Left forelimb (tissue), 1 donor: ENCODE data around the gene PDPR.
"Not testable (repeated sequence)": the region's sequence is repeated elsewhere in the genome, so short reads cannot be mapped to it uniquely, and the experiment has no call there.

Source experiments
- DNase-seq: peaks from one replicate; pipeline ENCODE4 v3.0.0-alpha.2; 2018; ENCODE audit warnings: low spot score

The PDPR gene

GRCh38 chr16:70128844-70129243 lies 14.7 kb downstream of the PDPR start:
- DNase-seq = not testable (repeated sequence)

GRCh38 chr16:70135796-70136195 lies 21.7 kb downstream of the PDPR start:
- DNase-seq = not testable (repeated sequence)

DNA sequence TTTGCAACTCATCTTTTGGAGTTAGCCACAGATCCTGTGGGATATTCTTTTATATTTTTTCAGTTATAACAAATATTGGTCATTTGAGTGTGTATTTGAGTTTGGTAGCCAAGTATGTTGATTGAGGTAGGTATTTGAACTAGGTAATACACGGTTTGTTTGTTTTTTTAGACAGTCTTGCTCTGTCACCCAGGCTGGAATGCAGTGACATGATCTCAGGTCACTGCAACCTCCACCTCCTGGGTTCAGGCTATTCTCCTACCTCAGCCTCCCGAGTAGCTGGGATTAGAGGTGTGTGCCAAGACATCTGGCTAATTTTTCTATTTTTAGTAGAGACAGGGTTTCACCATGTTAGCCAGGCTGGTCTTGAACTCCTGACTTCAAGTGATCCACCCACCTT lies 22.5 kb downstream of the PDPR start:
- DNase-seq = not testable (repeated sequence)

- not testable (repeated sequence) for DNase-seq
Observed at GRCh38 chr16:70142739-70143138, 28.6 kb downstream of the PDPR start.

GRCh38 chr16:70143231-70143895 lies 29.2 kb downstream of the PDPR start:
- DNase-seq = not testable (repeated sequence)

DNA sequence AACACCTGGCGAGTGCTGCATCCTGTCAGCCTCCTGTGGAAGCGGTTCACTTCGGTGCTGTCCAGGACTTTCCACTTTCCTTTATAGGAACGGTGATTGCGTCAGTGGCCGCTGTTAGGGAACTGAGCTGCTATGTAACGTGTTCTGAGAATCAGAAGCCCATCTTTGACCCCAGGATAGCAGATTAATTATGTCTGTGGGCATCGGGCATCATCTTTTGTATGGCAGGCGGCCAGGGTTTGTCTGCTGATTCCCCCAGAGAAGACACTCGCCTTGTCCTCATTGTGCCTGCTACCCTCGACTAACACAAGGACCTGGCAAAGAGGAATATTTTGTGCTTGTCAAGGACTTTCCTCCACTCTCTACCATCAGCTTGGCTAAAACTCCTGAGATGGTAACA lies 33.7 kb downstream of the PDPR start:
- DNase-seq = not testable (repeated sequence)

GRCh38 chr16:70148453-70148852 lies 34.3 kb downstream of the PDPR start:
- not testable (repeated sequence) for DNase-seq

DNA sequence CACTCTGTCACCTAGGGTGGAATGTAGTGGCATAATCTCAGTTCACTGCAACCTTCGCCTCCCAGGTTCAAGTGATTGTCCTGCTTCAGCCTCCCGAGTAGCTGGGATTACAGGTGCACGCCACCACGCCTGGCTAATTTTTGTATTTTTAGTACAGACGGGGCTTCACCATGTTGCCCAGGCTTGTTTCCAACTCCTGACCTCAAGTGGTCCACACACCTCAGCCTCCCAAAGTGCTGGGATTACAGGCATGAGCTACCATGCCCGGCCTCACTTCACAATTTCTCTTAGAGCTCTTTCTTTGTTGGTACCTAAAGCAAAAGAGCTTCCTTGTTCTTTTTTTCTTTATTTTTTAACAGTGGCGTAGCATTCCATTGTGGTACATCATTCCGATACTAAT lies 35.2 kb downstream of the PDPR start:
- DNase-seq = not testable (repeated sequence)

- no peak for DNase-seq
Observed at GRCh38 chr16:70151391-70151790, 37.3 kb downstream of the PDPR start.

DNA sequence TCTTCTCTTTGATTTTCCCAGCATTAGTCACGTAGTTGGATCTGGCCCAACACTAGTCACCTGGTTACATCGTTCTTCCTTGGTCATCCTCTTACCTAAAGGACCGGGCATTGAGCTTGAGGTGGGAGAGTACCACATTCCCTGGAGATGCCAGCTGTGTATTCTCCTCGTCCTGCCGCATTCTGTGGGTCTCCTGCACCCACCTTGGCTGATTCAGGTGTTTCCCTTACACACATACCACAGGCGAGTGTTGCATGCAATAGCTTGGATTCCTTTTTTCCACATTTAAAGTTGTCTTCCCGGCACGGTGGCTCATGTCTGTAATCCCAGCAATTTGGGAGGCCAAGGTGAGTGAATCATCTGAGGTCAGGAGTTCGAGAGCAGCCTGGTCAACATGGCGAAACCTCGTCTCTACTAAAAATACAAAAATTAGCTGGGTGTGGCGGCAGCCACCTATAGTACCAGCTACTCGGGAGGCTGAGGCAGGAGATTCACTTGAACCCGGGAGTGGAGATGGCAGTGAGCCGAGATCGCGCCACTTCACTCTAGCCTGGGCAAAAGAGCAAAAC lies 37.9 kb downstream of the PDPR start:
- DNase-seq = no peak

GRCh38 chr16:70152578-70153302 lies 38.6 kb downstream of the PDPR start:
- DNase-seq = no peak

- not testable (repeated sequence) for DNase-seq
Observed at GRCh38 chr16:70154736-70155135, 40.6 kb downstream of the PDPR start.

- DNase-seq = no peak
Observed at GRCh38 chr16:70156207-70156978, 42.3 kb downstream of the PDPR start.

DNA sequence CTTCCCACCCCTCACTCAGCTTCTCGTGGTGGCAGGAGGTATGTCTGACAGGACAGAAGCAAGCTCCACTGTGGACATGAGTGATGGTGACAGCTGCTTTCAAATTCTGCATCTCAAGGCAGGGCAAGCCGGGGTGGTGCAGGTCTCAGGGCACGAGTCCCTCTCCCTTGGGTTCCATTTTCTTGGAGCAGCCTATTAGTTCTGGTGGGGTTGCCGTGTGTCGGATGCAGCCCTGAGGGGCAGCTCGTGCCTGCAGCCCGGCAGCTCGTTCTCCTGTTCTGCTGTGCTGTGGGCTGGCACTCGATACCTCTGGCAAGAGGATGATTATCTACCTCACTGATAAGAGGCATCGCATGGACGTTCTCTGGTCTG lies 43.0 kb downstream of the PDPR start:
- DNase-seq = no peak

- DNase-seq = no peak
Observed at GRCh38 chr16:70157477-70158260, 43.5 kb downstream of the PDPR start.

DNA sequence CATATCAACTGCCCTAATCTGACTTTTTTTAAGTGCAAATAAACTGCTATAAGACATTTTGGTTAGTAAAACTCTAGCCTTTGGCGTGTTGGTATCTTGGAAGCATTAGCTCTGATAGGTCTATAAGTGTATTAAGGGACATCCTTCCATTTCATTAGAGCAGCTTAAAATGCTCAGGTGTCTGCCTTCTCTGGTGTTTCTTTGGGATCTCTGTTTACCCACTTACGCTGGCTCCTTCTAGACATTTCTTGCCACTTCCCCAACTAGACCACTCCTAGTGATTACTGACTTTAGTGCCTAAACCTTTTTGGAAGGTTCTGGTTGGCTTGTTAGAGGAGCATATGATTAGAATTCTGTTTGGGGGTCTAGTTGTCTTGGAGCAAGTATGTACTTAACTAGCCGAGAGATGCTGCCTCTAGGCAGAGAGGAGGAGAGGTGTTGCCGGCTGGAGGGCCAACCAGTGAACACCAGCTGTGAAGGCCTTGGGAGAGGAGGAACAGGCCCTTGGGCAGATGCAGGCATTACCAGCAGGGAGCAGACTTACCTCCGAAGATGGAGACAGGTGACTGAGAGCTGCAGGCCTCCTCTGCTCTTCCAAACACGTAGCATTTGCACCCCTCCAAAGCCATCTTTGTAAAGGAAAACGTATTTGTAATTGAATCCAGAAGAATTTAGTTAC lies 44.3 kb downstream of the PDPR start:
- DNase-seq = no peak

DNA sequence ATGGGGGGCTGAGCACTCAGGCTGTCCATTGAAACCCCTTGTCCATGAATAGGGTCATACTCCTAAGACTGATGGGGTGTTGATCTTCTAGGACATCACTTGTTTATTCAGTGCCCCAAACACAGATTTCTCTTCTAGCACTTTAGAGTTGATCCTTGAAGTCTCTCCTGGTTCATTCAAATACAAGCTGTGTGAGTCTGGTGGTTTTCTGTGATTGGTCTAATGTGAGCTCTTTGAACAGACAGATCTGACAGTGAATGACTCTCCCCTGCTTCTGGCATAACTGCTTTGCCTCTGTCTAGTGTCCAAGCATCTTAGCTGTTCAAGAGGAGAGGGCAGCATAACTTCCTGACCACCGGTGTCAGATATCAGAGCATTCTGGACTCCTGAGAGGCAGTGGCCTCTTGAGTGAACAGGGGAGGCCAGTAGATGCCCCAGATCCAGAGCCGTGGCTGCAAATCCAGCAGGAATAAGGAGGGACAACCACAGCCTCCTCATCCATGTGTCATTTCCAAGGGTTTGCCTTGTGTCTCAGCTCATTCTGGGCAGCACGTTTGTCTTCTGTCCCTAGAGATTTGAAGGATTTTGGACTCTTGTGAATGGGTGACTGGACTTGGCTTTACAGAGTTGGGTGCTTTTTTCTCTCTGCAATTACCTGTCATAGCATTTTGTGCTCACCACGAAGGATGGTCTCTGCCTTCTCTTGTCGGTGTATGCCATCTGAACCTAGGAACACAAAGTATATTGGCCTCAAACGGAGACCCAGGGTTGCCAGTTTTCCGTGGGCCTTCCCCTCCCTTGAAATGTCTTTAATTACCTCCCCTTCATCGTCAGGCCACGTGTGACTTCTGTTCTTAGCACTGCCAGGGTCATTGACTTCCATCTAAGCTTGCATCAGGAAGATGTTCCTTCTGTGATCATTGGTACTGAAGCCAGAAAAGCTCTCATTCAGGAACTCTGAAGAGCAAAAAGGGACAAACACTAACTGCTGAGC lies 45.5 kb downstream of the PDPR start:
- DNase-seq = no peak

- no peak for DNase-seq
Observed at GRCh38 chr16:70160388-70160787, 46.3 kb downstream of the PDPR start.

- DNase-seq = no peak
Observed at GRCh38 chr16:70160821-70161220, 46.7 kb downstream of the PDPR start.

GRCh38 chr16:70161350-70161749 lies 47.2 kb downstream of the PDPR start:
- no peak for DNase-seq
